HL-60/S4 treated with phorbol 12-myristate 13-acetate at 8.2 ng/mL for 4 days and 3 days (cell line): ENCODE data around the gene CAMTA1.
"Not testable (repeated sequence)": the region's sequence is repeated elsewhere in the genome, so short reads cannot be mapped to it uniquely, and the experiment has no call there.

Experiments
- in situ Hi-C: fragments of 300-500 bp; cut with MboI; formaldehyde crosslinking; loops from 2 replicates; pipeline ENCODE4 v1.15.0; 2022; ENCODE audit warnings: low sequenced_read_pairs

The CAMTA1 gene

GRCh38 chr1:6899621-6900020 lies 114.4 kb downstream of the CAMTA1 start:
- in situ Hi-C loops = loop anchor here (25.0 kb wide), 1 partner anchor 162 kb away; no protein-coding TSS in a partner anchor

- in situ Hi-C loops = no loop called here
Observed at GRCh38 chr1:6902153-6902552, 116.9 kb downstream of the CAMTA1 start.

GRCh38 chr1:6904476-6905170 lies 119.4 kb downstream of the CAMTA1 start:
- in situ Hi-C loops = no loop called here

DNA sequence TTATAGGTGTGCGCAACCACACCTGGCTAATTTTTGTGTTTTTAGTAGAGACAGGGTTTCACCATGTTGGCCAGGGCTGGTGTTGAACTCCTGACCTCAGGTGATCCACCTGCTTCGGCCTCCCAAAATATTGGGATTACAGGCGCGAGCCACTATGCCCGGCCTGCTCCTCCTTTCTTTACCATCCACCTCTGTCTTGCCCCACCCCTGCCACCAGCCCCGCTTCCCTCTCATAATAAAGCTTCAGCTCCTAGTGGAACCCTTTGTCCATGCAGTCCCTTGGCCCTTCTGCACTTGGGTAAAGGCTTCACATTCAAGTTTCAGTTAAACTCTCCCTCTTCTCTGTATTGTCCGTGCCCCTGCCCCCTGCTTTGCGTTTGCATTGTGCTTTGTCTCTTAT lies 120.1 kb downstream of the CAMTA1 start:
- in situ Hi-C loops = no loop called here

DNA sequence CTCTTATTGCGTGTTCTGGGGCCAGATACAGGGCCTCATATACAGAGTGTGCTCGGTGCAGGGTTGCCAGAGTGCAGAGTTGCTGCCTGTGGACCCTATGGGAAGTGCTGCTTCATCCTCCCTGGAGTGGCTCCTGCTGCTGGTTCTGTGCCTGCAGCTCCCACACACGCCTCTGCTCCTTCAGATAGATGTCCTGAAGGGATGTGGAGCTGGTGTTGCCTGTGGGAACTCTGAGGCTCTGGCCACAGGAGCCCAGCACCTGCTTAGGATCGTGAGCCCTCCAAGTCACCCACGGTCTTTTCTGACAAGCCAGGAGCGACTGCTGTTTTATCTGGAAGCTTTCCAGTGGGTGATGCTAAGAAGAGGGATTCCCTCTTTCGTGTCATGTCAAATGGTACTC lies 120.5 kb downstream of the CAMTA1 start:
- in situ Hi-C loops = no loop called here

GRCh38 chr1:6906783-6907182 lies 121.5 kb downstream of the CAMTA1 start:
- in situ Hi-C loops = no loop called here

- in situ Hi-C loops = no loop called here
Observed at GRCh38 chr1:6907201-6907600, 121.9 kb downstream of the CAMTA1 start.

DNA sequence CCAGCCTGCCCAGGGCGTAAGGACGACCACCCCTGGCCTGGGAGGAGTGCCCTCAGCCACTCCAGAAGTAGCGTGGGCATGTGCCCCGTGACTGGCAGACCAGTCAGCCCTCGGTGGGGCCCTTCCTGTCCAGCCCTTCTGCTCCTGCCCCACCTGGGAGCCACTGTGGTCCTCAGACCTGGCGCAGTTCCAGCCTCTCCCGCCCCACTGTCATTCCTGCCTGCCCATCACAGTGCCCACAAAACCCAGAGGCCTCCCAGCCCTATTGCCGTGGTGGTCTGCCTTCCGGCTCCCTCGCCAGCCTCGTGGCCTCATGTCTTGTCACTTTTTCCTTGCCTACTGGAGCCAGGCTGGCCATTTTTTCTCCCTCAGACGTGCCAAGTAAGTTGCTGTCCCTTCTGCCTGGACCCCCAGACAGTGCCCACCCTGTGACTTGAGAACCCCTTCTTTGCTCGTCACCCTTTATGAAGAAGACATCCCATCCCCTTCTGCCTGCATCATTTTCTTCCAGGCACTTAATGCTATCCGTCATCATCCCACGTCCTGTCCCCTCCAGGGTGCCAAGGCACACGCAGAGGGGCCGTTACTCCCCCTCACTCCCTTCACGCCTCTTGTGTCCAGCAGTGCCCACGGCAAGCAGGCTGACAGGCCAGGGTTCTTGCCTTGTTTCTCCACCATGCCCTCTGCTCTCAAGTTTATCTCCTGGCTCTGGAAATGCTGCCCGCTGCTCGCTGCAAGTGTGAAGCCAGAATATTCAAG lies 122.6 kb downstream of the CAMTA1 start:
- in situ Hi-C loops = no loop called here

DNA sequence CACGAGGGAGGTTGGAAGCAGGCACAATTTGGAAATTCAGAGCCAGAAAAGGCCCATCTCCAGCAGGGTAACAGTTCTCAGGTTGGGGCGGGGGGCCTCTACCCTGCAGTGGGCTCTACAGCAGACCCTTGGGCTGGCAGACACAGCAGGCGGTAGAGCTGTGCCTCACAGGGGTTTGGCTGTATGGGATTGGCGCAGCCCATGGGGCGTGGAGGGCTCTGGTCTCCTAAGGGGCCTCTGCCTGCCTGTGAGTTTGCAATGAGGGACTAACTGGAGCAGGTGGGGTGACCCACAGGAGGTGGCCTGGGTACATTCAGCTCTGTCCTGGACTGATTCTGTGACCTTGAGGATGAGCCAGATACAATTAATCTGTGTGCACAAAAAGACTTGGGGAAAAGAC lies 124.1 kb downstream of the CAMTA1 start:
- in situ Hi-C loops = no loop called here

DNA sequence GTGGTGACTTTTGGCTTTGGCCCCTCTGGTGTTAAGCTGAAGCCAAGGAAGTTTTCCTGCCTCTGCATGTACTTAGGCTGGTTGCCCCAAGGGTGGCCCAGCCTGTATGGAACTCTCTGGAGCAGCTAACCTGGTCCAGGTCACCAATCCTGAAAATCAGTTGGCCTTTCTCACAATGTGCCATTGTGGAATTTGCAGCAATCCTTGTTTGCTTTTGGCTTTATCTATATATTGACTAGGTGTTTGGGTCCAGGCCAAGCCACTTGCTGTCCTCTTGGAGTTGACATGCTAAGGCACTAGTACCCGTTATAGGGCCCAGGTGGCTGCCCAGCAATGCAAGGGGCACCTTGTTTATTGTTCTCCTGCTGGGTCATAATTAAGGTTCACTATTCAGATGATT lies 124.6 kb downstream of the CAMTA1 start:
- in situ Hi-C loops = no loop called here

GRCh38 chr1:6911021-6911941 lies 126.0 kb downstream of the CAMTA1 start:
- in situ Hi-C loops = no loop called here

DNA sequence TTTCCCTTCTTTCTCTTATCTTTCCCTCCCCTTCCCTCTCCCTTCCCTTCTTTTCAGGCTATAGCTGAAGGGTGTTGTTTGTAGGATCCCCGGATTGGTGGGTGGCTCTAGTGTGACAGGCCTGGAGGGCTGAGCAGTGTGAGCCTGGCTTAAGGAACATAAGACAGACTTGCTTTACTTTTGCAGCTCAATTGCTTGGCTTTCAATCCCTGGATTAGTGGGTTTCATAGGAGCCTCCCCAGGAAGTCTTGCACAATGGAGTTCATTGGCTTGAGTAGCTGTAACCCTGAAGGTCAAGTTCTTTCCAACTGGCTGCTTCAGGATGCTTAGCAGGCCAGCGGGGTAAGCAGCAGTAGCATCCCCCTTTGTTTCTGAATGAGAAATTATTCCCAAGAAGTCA lies 126.7 kb downstream of the CAMTA1 start:
- in situ Hi-C loops = no loop called here

DNA sequence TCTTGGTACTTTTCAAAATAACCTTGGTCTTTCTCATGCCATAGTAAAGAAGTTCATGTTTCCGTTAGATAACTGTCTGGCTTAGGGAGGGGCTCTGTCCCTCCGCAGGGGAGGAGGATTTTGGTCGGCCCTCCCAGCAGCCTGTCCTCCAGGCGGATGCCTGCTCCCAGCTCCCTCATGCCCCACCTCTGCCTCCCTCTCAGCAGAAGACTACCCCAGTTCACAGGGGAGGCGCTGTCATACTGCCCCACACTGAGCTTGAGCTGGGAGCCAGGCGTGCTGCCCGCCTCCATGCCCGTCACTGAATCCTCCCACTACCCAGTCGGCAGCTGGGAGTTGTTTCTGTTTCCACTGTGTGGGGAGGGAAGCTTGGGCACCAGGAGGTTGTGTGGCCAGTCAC lies 127.3 kb downstream of the CAMTA1 start:
- in situ Hi-C loops = no loop called here

DNA sequence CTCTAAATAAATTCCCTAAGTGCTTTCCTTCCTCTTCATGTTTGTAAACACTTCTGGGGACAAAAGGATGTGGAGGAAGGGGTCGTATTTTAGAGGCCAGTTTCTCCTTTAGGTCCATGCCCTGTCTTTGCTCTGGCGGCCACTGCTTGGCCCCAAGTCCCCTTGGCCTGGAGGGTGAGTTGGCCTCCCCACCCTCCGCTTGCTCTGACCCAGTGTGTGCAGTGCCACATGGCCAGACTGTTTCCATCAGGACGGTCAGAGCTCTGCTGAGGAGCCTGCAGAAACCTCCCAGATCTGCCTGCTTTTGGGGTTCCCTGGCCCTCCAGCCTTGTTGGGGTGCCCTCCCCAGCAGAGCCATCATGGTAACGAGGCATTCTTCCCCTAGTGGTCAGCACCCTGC lies 127.8 kb downstream of the CAMTA1 start:
- in situ Hi-C loops = no loop called here

DNA sequence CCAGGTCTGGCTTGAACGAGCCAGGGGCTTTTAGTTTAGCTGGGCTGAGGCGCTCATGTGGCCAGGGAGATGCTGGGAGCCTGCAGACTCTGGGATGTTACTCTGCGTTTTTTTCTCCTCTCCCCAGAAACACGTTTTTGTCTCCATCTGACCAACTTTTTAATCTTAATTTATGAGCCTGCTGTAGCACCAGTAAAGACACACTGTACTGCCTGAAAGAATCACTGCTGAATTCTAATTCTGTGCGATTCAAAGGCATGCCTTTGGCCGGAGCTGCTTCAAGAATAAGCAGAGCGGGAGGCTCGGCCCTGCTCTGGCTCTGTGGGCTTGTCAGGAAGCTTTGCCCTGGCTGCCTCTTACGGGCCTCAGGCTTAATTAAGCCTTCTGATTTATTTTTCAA lies 129.5 kb downstream of the CAMTA1 start:
- in situ Hi-C loops = no loop called here

DNA sequence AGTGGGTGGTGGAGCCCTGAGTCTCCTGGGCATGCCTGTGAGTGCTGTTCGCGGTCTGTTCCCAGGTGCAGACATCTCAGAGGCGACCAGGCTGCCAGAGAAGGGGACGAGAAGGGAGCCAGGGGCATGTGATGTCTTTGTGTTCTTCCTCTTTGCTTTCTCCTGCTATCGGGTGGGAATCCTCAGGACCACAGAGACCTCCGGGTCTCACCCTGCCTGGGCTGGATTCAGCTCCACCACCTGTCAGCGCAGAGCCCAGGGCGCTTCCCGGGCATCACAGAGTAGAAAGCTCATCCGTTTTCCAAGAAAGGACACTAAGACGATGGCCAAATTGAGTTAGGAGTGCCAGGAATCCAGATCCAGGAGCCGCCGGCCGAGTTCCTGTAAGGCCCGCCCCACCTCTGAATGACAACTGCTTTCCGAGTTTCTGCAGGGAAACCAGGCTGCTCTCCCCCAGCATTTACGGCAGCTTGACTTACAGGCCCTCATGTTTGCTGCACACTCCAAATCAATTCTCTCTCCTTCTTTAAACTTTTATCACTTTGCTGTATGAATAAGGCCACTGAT lies 130.8 kb downstream of the CAMTA1 start:
- in situ Hi-C loops = no loop called here

- in situ Hi-C loops = no loop called here
Observed at GRCh38 chr1:6917067-6917466, 131.8 kb downstream of the CAMTA1 start.

DNA sequence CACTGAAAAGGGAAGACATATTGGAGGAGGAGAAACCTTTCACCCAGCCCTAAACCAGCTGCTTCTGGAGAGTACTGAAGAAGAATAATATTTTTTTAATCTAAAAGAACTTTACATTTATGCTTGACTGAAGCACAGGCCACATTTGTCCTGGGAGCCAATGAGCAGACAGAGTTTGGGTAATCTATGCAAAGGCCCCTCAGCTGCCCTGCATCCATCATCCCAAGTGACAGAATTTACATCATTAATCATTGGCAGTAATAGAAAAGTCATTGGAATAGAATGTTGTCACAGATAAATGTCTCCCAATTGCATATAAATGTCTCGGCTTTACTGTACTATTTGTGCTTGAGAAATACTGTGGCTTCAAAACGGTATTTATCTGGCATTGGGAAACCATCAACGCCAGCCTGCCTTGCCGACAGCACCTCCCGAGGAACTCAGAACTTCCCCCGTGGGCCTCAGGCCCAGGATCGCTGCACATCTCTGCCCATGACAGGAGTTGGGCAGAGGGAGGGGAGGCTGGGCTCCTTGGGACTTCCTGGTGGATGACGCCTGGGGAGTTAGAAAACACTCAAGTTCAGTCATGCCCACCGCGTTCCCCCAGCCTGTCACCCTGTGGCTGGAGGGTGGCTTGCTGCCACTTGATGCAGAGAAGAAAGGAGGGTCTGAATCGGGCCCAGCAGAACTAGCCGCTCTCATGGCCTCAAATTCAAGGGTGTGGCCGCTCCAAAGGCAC lies 133.1 kb downstream of the CAMTA1 start:
- in situ Hi-C loops = no loop called here

GRCh38 chr1:6918925-6919511 lies 133.8 kb downstream of the CAMTA1 start:
- in situ Hi-C loops = no loop called here

DNA sequence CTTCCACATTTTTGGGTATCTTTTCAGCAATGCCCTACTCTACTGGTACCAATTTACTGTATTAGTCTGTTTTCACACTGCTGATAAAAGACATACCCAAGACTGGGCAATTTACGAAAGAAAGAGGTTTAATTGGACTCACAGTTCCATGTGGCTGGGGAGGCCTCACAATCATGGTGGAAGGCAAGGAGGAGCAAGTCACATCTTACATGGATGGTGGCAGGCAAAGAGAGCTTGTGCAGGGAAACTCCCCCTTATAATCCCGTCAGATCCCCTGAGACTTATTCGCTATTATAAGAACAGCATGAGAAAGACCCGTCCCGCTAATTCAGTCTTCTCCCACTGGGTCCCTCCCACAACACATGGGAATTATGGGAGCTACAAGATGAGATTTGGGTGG lies 136.3 kb downstream of the CAMTA1 start:
- in situ Hi-C loops = not testable (repeated sequence)
